Measurements from ENCODE around the gene ZC2HC1B. TPM values are rescaled to one million over a fixed set of nuclear protein-coding genes. Genes with fewer than 3 reads are reported as not detected.

Gene ZC2HC1B
- total and polyA plus RNA-seq, 2 of the 8 experiments (the other 6 are each of a cell fraction or from before 2014, with no cell fraction given), result not detected

GRCh38 chr6:143949535-143949934 lies 85.3 kb downstream of the ZC2HC1B start:
- H3K4ac ChIP-seq (replicated peaks; ENCODE audit: insufficient read length, low read depth, low read length), result no peak overlapping the region

More at GRCh38 chr6:143949535-143949934, 85.3 kb downstream of the ZC2HC1B start:
- H3K18ac ChIP-seq (ENCODE audit: extremely low read depth, low read length), result no peak overlapping the region
- no peak overlapping the region for H2BK20ac ChIP-seq (ENCODE audit: low read length)
- H3K23me2 ChIP-seq (ENCODE audit: low read depth, low read length), result no peaks in the 10 kb centered on the region
- peaks cover 0 to 3% (median under 1%) of the 10 kb centered on the region in 4 experiments; a peak in 2 of 7 replicates for H3K27me3 ChIP-seq (replicated peaks in 1 of 4; ENCODE audit: control insufficient read depth in 3 of 4, extremely low read depth in 1 of 4, insufficient read depth in 3 of 4, low read length in 3 of 4)
- H3K4me1 ChIP-seq (replicated peaks in 1 of 4; ENCODE audit: control insufficient read depth in 3 of 4, insufficient read depth in 4 of 4, low read length in 3 of 4), result peaks cover 0 to 4% (median 1%) of the 10 kb centered on the region in 4 experiments; a peak in 4 of 7 replicates
- no peak overlapping the region for H3K9ac ChIP-seq (replicated peaks in 1 of 4; ENCODE audit: extremely low read depth in 1 of 4, low read depth in 3 of 4, low read length in 3 of 4)
- H2AFZ ChIP-seq (ENCODE audit: low read length), result no peak overlapping the region
- H3K56ac ChIP-seq (replicated peaks; ENCODE audit: insufficient read length, low read depth, low read length), result no peak overlapping the region
- no peak overlapping the region for H4K5ac ChIP-seq (ENCODE audit: insufficient read length, low read depth, low read length)
- H2BK120ac ChIP-seq (replicated peaks; ENCODE audit: low read depth, low read length), result no peak overlapping the region
- H2AK5ac ChIP-seq (ENCODE audit: low read depth, low read length), result no peak overlapping the region
- H4K20me1 ChIP-seq (replicated peaks in 1 of 2; ENCODE audit: control insufficient read depth in 1 of 2, insufficient read depth in 2 of 2, low read length in 2 of 2), result no peaks in the 10 kb centered on the region
- H3K14ac ChIP-seq (ENCODE audit: insufficient read length), result no peak overlapping the region
- no peak for FAIRE-seq
- H2BK12ac ChIP-seq (ENCODE audit: low read depth, low read length), result no peak overlapping the region
- no peak overlapping the region for H4K8ac ChIP-seq (ENCODE audit: extremely low read depth, insufficient read depth, low read length)
- no peak overlapping the region for H3K4me2 ChIP-seq (ENCODE audit: insufficient read depth in 1 of 2, low read depth in 2 of 2, low read length in 2 of 2)
- H3K23ac ChIP-seq (ENCODE audit: insufficient read length), result no peak overlapping the region
- ChIA-PET CTCF (ENCODE audit: partially characterized antibody) (interaction anchor here (1.0 to 18.8 kb wide), 4 partner anchors 8 to 435 kb away, joined by 3 to 591 read pairs (median 305); no protein-coding TSS in a partner anchor), POLR2A (ENCODE audit: partially characterized antibody) (no interaction called here)
- DNase-seq (ENCODE audit: low read depth in 1 of 2, low spot score in 2 of 2), result no peak
- H3K4me3 ChIP-seq (ENCODE audit: extremely low read depth in 1 of 4, insufficient read depth in 2 of 4, low read depth in 3 of 4, low read length in 4 of 4), result no peak overlapping the region
- TF ChIP-seq SIX5 (IDR thresholded peaks at IDR 0.05; ENCODE audit: low read depth, low read length), result no peak
- no peak for TF ChIP-seq BACH1 (IDR thresholded peaks at IDR 0.05; ENCODE audit: low read length)
- TF ChIP-seq CBX5 (IDR thresholded peaks at IDR 0.05; ENCODE audit: low read depth, low read length), result no peak
- TF ChIP-seq TBP (IDR thresholded peaks at IDR 0.05; ENCODE audit: low read depth, low read length), result no peak
- TF ChIP-seq TAF7 (optimal IDR thresholded peaks at IDR 0.05; ENCODE audit: borderline replicate concordance, low read depth, low read length), result no peak
- no peak for TF ChIP-seq BRCA1 (IDR thresholded peaks at IDR 0.05; ENCODE audit: low read depth, low read length)
- H3K27ac ChIP-seq (ENCODE audit: low read depth, low read length), result no peak overlapping the region
- no peak overlapping the region for H2BK15ac ChIP-seq (ENCODE audit: low read length)
- no peak overlapping the region for H2BK5ac ChIP-seq (ENCODE audit: low read depth, low read length)
- H3K79me2 ChIP-seq (ENCODE audit: control insufficient read depth in 1 of 2, insufficient read depth in 2 of 2, low read length in 2 of 2), result no peaks in the 10 kb centered on the region
- H4K91ac ChIP-seq (replicated peaks; ENCODE audit: insufficient read length, low read length), result no peak overlapping the region
- WGBS, 2 experiments (ENCODE audit: extremely low coverage in 1 of 2, insufficient coverage in 1 of 2, insufficient read length in 1 of 2, insufficient replicate concordance in 2 of 2, low coverage in 1 of 2, low lambda C conversion rate in 2 of 2, missing lambda C conversion rate in 1 of 2), result 86% methylated on average over 1 of the region's 1 CpG; no CpG with 5 or more reads in 1 of the 2 experiments
- H3K36me3 ChIP-seq (ENCODE audit: control insufficient read depth in 2 of 4, insufficient read depth in 4 of 4, low read length in 3 of 4), result no peaks in the 10 kb centered on the region; a peak in 1 of 8 replicates
- no peaks in the 10 kb centered on the region for H3K79me1 ChIP-seq (ENCODE audit: low read depth, low read length)
- peaks cover 5 to 6% of the 10 kb centered on the region in 2 experiments for H3K9me3 ChIP-seq (ENCODE audit: insufficient read depth in 2 of 2, low read depth in 1 of 2, low read length in 1 of 2)
